ENCODE data around the gene OTOF.

GRCh38 chr2:26423750-26424149, 54.2 kb downstream of the OTOF start:
- TF ChIP-seq EP300 (IDR thresholded peaks at IDR 0.05; ENCODE audit: borderline replicate concordance): no peak
- no peak for TF ChIP-seq YY1 (IDR thresholded peaks at IDR 0.05; ENCODE audit: low read depth)
- no peak for TF ChIP-seq MAX (IDR thresholded peaks at IDR 0.05)
- TF ChIP-seq CREB1 (IDR thresholded peaks at IDR 0.05; ENCODE audit: low read depth): no peak
- TF ChIP-seq TAF1 (IDR thresholded peaks at IDR 0.05; ENCODE audit: low read depth): no peak
- no peak for TF ChIP-seq TCF12 (IDR thresholded peaks at IDR 0.05; ENCODE audit: low read depth)
- TF ChIP-seq RAD21 (IDR thresholded peaks at IDR 0.05; ENCODE audit: low read depth): no peak
- no peak for TF ChIP-seq ZBTB7A (IDR thresholded peaks at IDR 0.05; ENCODE audit: low read depth)
- TF ChIP-seq REST (IDR thresholded peaks at IDR 0.05; ENCODE audit: low read depth): no peak
- no peak for TF ChIP-seq FOXM1 (IDR thresholded peaks at IDR 0.05; ENCODE audit: borderline replicate concordance, low read depth)
- no peak for TF ChIP-seq CEBPB (IDR thresholded peaks at IDR 0.05)
- no peak for TF ChIP-seq TEAD4 (IDR thresholded peaks at IDR 0.05)
- no peak for TF ChIP-seq EGR1 (IDR thresholded peaks at IDR 0.05)
- no peak for TF ChIP-seq NFIC (IDR thresholded peaks at IDR 0.05)

Measured in Ishikawa (cell line).